HG03039 (cell line): ENCODE measurements around the gene CES3.

ENCODE experiments used
- ATAC-seq: cut with Tn5 transposase; IDR thresholded peaks from one replicate; pipeline ENCODE4 v1.9.1; 2021; ENCODE audit warnings: mild to moderate bottlenecking, moderate library complexity; ENCODE audit not compliant: unreplicated experiment

The CES3 gene

GRCh38 chr16:66961065-66961744, at the start of gene CES3:
Gene CES3 (plus strand): TSS chr16:66961266. CDS start chr16:66961308, 42 bp downstream.
- ATAC-seq: no peak

- no peak for ATAC-seq
Observed at GRCh38 chr16:66911801-66912200, 49.3 kb upstream of the CES3 start.

DNA sequence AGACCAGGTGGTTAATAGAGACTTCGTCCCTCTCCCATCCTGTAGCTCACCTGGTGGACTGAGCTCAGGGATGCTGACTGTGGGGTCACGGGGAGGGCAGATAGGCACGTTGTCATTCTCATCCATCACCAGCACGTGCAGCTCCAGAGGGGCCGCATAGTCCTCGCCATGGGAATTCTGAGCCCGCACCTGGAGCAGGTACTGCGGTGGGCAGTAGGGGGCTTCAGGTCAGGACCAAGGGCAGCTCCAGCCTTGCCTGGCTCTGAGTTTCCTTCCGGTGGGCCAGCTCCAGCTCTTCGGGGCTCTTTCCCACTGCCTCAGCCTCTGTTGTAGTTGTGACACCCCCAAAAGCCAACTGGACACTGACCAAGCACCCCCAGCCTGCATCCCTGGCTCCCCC, 48.0 kb upstream of the CES3 start:
- ATAC-seq: no peak

- no peak for ATAC-seq
Observed at GRCh38 chr16:66913711-66914110, 47.4 kb upstream of the CES3 start.

GRCh38 chr16:66914541-66914940, 46.5 kb upstream of the CES3 start:
- no peak for ATAC-seq

DNA sequence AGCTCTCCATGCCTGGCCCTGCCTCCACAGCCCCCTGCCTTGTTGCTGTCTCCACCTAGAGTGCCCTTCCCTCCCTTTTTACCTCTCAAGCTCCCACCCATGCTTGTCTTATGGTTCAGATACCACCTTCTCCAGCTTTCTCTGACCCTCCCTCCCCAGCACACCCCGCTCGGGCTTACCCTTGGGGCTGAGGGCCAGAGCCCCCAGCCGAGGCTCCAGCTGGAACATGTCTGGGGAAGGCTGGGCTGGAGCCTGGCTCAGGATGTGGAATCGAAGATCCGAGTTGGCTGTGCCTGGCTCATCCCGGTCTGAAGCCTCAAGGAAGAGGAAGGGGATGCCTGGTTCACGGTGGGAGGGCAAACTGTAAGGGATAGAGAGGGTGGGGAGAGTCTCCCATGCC, 46.0 kb upstream of the CES3 start:
- ATAC-seq: no peak

GRCh38 chr16:66916518-66916917, 44.5 kb upstream of the CES3 start:
- ATAC-seq: no peak

- ATAC-seq: no peak
Observed at GRCh38 chr16:66917741-66918140, 43.3 kb upstream of the CES3 start.

GRCh38 chr16:66918355-66918754, 42.7 kb upstream of the CES3 start:
- ATAC-seq: no peak

GRCh38 chr16:66918803-66919568, 42.1 kb upstream of the CES3 start, which contains the start of gene CDH16:
Gene CDH16 (minus strand): TSS chr16:66918885. CDS start chr16:66918065, 820 bp downstream.
- ATAC-seq: no peak

DNA sequence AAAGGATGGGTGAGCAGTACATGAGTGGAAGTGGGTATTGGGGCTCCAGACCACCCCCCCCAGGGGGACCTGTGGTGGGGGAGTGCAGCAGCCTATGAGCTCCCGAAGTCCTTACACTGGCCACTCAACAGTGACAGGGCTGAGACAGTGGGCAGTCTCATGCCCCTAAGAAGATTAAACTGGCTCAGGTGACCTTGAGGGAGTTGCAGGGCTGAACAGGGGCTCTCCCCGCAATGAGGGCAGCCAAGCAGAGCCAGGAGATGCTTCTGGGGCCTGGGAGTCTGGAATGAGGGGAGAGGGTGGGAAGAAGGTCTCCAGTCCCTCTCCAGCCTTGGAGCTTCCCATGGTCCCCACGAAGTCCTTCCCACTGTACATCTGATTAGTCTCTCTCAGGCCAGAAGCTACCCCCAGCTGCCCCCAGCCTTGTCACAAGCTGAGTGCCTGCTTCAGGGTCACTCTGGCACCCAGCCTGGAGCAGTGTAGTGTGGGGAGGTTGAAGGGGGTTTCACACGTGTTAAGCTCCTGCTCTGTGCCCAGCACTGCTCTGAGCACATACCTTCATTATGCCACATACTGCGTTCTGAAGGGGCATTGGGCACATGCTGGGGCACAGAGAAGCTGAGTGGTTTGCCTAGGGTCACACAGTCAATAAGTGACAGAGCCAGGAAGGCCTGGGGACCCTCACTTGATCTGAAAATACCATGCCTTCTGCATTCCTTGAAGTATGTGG, 41.3 kb upstream of the CES3 start:
- no peak for ATAC-seq

DNA sequence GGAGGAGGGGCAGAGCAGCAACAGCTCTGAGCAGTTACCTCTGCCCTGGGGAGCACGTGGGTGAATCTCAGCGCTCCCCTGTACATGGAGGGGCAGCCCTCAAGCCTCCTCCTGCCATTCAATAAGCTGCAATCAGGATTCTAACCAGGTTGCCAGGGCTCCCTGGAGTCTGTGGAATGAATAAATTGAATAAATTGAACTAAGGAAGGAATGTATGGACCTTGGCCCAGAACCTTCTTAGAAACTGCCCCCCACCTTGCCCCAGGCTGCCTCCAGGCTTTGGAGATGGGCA, 40.8 kb upstream of the CES3 start:
- no peak for ATAC-seq

DNA sequence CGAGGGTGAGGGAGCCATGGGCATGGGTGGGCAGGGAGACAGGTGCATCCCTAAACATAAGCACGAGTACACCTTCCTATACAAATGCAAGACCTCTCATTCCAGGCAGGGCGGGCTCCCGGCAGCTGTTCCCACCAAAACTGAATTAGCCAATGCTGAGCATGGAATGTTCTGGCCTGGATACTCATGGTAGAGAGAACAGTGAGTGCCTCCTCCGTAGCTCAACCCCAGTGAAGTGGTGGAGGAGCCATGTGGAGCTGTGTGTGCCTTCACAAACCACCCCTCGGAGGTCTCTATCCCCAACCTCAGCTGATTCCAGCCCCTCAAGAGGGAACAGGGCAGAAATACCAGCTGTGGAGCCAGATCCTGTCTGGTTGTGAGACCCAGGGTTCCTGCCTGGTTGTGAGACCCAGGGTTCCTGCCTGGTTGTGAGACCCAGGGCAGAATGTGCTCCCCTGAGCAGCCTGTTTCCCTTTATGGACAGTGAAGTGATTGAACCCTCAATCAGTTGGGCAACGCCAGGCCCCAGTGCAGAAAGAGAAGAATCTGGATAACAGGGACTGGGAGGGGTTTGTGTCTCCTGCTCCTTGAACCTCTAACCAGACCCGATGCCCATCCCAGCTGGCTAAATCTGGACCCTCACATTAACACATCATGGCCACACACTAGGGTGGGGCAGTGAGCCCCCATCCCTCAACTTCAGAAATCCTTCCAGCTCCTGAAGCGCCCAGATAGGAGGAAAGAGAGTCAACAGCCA, 40.0 kb upstream of the CES3 start:
- ATAC-seq: no peak

DNA sequence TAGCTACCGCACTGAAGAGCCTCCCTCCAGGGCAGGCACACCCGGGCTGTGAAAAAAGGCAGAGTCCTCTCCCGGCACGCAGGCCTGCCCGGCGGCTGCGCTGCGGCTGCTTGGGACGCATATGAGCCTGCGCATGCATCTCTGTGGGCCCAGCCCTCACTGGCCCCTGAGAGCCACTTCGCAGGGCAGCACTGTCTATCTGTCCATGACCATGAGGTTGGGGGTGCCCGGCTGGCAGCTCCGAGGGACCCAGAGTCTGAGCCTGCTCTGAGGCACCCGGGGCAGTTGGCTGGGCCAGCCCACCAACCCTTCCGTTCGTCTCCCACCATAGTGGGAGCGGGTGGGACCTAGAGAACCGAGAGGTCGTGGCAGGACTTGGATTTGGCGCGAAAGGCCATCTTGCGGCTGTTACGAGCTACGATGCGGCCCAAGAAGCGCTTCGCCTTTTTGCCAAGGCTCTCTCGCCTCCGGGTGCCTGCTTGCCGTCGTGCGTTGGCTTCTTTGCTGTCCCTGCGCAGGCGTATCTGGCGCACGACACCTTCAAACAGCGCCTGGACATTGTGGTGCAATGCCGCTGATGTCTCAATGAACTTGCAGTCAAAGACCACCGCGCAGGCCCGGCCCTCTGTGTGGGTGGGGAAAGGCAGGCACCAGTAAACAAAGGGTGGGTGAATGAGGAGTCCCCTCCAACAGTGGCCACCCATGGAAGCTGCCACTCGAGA, 39.2 kb upstream of the CES3 start:
- ATAC-seq: no peak

DNA sequence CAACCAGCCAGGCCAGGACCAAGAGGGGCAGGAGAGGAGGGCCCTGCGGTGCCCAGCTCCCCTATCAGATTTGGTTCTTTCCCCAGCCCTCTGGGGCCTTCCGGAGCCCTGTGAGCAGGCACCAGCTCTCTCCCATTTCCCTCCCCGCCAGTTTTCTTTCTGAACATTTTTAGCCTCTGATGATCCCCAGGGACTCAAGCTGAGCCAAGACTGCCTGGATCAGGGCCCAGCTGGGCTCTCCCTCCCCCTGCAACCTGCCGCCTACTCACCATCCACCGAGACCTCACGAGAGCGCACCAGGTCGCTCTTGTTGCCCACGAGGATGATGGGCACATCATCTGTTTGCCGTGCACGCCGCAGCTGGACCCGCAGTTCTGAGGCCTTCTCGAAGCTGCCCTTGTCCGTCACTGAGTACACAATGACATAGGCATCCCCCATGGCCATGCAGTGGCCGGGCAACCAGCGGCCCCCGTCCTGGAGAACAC, 37.8 kb upstream of the CES3 start:
- no peak for ATAC-seq

GRCh38 chr16:66923866-66924265, 37.2 kb upstream of the CES3 start:
- no peak for ATAC-seq

- ATAC-seq: no peak
Observed at GRCh38 chr16:66924527-66925321, 36.3 kb upstream of the CES3 start.

DNA sequence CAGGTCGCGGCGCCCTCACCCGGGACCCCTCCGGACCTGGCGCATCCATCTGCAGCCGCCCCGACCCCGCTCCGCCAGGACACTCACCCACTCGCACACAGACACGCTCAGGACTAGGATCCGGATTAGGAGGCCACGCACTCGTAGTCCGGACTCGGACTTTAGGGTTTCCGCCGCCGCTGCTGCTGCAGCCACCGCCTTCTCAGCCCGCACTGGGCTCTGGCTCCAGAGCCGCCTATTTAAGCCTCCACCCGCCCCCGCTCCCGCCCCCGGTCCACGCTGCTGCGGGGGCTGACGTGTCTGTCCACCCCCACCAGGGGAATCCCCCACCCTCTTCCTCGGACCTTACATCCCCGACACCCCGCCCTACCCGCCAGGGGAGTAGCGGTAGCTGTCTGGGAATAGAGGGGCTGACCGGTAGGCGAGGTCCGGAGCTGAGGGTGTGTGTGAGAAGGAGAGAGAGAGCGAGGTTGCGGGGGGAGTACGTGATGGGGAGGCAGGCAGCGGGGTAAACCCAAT, 35.7 kb upstream of the CES3 start, which contains the start of gene RRAD:
Gene RRAD (minus strand): TSS at position 214 of the 519 bp plus-strand sequence. CDS start 356 bp downstream, outside the sequence.
- no peak for ATAC-seq
